Measurements from ENCODE around the gene OR1F1. TPM values are rescaled to one million over a fixed set of nuclear protein-coding genes. Genes with fewer than 3 reads are reported as not detected.
A peak's percentile ranks its signal among the peaks of the same experiment; 100 is the strongest.

OR1F1 gene
- total and polyA plus RNA-seq, 9 of the 15 experiments (the other 6 are each of a cell fraction or from before 2014, with no cell fraction given) = 0.15 to 0.61 (median 0.35) TPM; not detected in 3

DNA sequence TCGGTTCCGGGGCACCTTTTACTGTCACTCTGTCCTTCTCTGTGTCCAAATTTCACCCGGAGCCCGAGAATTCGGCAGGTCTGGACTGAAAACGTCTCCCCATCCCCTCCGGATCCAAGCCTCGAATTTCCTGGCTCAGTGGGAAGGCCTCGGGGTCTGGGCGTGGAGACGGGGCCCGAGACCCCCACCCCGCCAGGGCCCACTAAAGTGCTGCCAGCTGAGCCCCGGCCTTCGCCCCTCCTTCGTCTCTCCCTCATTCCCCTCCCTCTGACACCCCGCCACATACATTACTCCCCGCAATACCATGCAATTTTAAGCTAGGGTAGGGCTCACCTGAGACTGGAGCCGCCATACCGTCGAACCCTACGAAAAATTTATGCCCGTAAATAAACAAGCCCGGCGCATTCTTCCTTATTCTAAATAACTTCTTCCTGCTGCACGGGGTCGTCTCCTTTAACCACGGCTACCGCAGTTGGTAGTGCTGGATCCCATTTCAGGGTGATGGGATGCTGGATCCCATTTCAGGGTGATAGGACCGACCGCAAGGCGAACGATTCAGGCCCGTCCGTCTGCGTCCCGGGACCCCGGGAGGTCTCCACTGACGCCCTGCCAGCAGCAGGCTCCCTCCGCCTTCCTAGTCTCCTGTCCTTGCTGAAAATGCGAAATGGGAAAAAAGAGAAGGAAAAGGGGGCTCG is 4.4 kb upstream of the OR1F1 start (continued):
- no peak for TF ChIP-seq ZNF561 (CRISPR knock-in tag; conservative IDR thresholded peaks at IDR 0.05)
- no peak for TF ChIP-seq COPS2 (conservative IDR thresholded peaks at IDR 0.05)
- no peak for TF ChIP-seq JUND (IDR thresholded peaks at IDR 0.05; ENCODE audit: borderline replicate concordance, low read depth, low read length)
- no peak for TF ChIP-seq JUND (tag; IDR thresholded peaks at IDR 0.05; ENCODE audit: borderline replicate concordance, low read depth, low read length)
- TF ChIP-seq ZKSCAN1 (IDR thresholded peaks at IDR 0.05; ENCODE audit: low read depth, low read length) = no peak
- TF ChIP-seq NCOA6 (IDR thresholded peaks at IDR 0.05) = peak; percentile 24
- 0 out of 2 replicates have a peak, but pooled peaks have one; percentile 52 for TF ChIP-seq NR2C2 (CRISPR knock-in tag; IDR thresholded peaks at IDR 0.05)
- TF ChIP-seq NR2C2 (tag; IDR thresholded peaks at IDR 0.05) = no peak
- no peak for TF ChIP-seq SLC30A9 (CRISPR knock-in tag; IDR thresholded peaks at IDR 0.05)
- TF ChIP-seq HDAC1 (IDR thresholded peaks at IDR 0.05) = 0 out of 4 replicates have a peak, but pooled peaks of 1 of the 2 experiments have one; percentile 1
- peak; percentile 3 for TF ChIP-seq PHF20 (IDR thresholded peaks at IDR 0.05; ENCODE audit: partially characterized antibody)
- TF ChIP-seq, protein P1, sequence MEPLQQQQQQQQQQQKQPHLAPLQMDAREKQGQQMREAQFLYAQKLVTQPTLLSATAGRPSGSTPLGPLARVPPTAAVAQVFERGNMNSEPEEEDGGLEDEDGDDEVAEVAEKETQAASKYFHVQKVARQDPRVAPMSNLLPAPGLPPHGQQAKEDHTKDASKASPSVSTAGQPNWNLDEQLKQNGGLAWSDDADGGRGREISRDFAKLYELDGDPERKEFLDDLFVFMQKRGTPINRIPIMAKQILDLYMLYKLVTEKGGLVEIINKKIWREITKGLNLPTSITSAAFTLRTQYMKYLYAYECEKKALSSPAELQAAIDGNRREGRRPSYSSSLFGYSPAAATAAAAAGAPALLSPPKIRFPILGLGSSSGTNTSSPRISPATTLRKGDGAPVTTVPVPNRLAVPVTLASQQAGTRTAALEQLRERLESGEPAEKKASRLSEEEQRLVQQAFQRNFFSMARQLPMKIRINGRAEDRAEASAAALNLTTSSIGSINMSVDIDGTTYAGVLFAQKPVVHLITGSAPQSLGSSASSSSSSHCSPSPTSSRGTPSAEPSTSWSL (CRISPR knock-in tag; IDR thresholded peaks at IDR 0.05; ENCODE audit: borderline replicate concordance) = no peak
- TF ChIP-seq C11orf30 (IDR thresholded peaks at IDR 0.05; ENCODE audit: low read depth) = no peak
- TF ChIP-seq PHF8 (IDR thresholded peaks at IDR 0.05; ENCODE audit: borderline replicate concordance, low read length) = peak; percentile 41; the same call in 1 of the 2 replicates
- TF ChIP-seq FOXA3 (CRISPR knock-in tag; conservative IDR thresholded peaks at IDR 0.05 in 1 of 2, IDR thresholded peaks at IDR 0.05 in 1 of 2) = no peak
- no peak for TF ChIP-seq SETDB1 (IDR thresholded peaks at IDR 0.05; ENCODE audit: low read length)
- no peak for TF ChIP-seq TRIM24 (IDR thresholded peaks at IDR 0.05)
- TF ChIP-seq ARNT (IDR thresholded peaks at IDR 0.05) = no peak
- TF ChIP-seq ZNF384 (IDR thresholded peaks at IDR 0.05; ENCODE audit: low read depth, low read length) = no peak
- TF ChIP-seq FOS (IDR thresholded peaks at IDR 0.05; ENCODE audit: extremely low read depth, insufficient read length) = no peak
- TF ChIP-seq, protein P2, sequence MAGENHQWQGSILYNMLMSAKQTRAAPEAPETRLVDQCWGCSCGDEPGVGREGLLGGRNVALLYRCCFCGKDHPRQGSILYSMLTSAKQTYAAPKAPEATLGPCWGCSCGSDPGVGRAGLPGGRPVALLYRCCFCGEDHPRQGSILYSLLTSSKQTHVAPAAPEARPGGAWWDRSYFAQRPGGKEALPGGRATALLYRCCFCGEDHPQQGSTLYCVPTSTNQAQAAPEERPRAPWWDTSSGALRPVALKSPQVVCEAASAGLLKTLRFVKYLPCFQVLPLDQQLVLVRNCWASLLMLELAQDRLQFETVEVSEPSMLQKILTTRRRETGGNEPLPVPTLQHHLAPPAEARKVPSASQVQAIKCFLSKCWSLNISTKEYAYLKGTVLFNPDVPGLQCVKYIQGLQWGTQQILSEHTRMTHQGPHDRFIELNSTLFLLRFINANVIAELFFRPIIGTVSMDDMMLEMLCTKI (IDR thresholded peaks at IDR 0.05; ENCODE audit: partially characterized antibody) = no peak
- peak; percentile 11 for TF ChIP-seq ZFP36 (IDR thresholded peaks at IDR 0.05; ENCODE audit: low read depth, low read length, partially characterized antibody)
- TF ChIP-seq RNF2 (IDR thresholded peaks at IDR 0.05) = no peak
- no peak for TF ChIP-seq ZNF316 (IDR thresholded peaks at IDR 0.05)
- peak; percentile 26; the same call in 1 of the 2 replicates for TF ChIP-seq ELF1 (tag; IDR thresholded peaks at IDR 0.05)
- no peak for TF ChIP-seq TAF15 (IDR thresholded peaks at IDR 0.05; ENCODE audit: low read depth, low read length)
- no peak for TF ChIP-seq BRD4 (IDR thresholded peaks at IDR 0.05)
- TF ChIP-seq, protein P3, sequence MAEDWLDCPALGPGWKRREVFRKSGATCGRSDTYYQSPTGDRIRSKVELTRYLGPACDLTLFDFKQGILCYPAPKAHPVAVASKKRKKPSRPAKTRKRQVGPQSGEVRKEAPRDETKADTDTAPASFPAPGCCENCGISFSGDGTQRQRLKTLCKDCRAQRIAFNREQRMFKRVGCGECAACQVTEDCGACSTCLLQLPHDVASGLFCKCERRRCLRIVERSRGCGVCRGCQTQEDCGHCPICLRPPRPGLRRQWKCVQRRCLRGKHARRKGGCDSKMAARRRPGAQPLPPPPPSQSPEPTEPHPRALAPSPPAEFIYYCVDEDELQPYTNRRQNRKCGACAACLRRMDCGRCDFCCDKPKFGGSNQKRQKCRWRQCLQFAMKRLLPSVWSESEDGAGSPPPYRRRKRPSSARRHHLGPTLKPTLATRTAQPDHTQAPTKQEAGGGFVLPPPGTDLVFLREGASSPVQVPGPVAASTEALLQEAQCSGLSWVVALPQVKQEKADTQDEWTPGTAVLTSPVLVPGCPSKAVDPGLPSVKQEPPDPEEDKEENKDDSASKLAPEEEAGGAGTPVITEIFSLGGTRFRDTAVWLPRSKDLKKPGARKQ (CRISPR knock-in tag; IDR thresholded peaks at IDR 0.05) = no peak
